Measurements from ENCODE around the gene GOLIM4. TPM values are rescaled to one million over a fixed set of nuclear protein-coding genes. Genes with fewer than 3 reads are reported as not detected.

GOLIM4 gene
- total RNA-seq, 2 experiments from 2014 or later, result 0.28 to 0.36 TPM

GRCh38 chr3:168117059-168117458 is 21.3 kb upstream of the GOLIM4 start:
- Mint-ChIP-seq H3K27me3 (no peaks in the 10 kb centered on the region), H3K4me3 (no peak overlapping the region), H3K27ac (no peak overlapping the region), H3K4me1 (ENCODE audit: low read depth) (no peaks in the 10 kb centered on the region), H3K36me3 (ENCODE audit: low read depth) (no peaks in the 10 kb centered on the region), H3K9me3 (no peaks in the 10 kb centered on the region)
- CTCF ChIA-PET, result no interaction called here
- Histone ChIP-seq H3K36me3 (ENCODE audit: insufficient read depth, low read length) (no peaks in the 10 kb centered on the region), H3K27ac (ENCODE audit: low read depth in 1 of 2, low read length in 2 of 2) (no peak overlapping the region), H3K4me3 (ENCODE audit: low read length) (no peak overlapping the region), H3K9me3 (ENCODE audit: control insufficient read depth in 1 of 2, insufficient read depth in 1 of 2, low read length in 2 of 2) (no peaks in the 10 kb centered on the region), H3K4me1 (ENCODE audit: insufficient read depth, low read length) (no peaks in the 10 kb centered on the region), H3K27me3 (ENCODE audit: control insufficient read depth in 1 of 2, insufficient read depth in 2 of 2, low read length in 2 of 2) (no peaks in the 10 kb centered on the region)
- ATAC-seq (ENCODE audit: poor library complexity) (no peak), DNase-seq (no peak)
- TF ChIP-seq CTCF (IDR thresholded peaks at IDR 0.05), result no peak
- intact Hi-C loops (cut with DNase I, micrococcal nuclease), result no loop called here
- POLR2A ChIA-PET, result no interaction called here

- Histone ChIP-seq H3K27ac (ENCODE audit: low read depth in 1 of 2, low read length in 2 of 2) (no peak overlapping the region), H3K9me3 (ENCODE audit: control insufficient read depth in 1 of 2, insufficient read depth in 1 of 2, low read length in 2 of 2) (no peaks in the 10 kb centered on the region), H3K4me1 (ENCODE audit: insufficient read depth, low read length) (no peaks in the 10 kb centered on the region), H3K4me3 (ENCODE audit: low read length) (no peak overlapping the region), H3K36me3 (ENCODE audit: insufficient read depth, low read length) (no peaks in the 10 kb centered on the region), H3K27me3 (ENCODE audit: control insufficient read depth in 1 of 2, insufficient read depth in 2 of 2, low read length in 2 of 2) (no peaks in the 10 kb centered on the region)
- CTCF ChIA-PET, result no interaction called here
- H3K9me3 Mint-ChIP-seq, result no peaks in the 10 kb centered on the region
- POLR2A ChIA-PET, result no interaction called here
- H3K36me3 Mint-ChIP-seq (ENCODE audit: low read depth), result no peaks in the 10 kb centered on the region
- H3K27ac Mint-ChIP-seq, result no peak overlapping the region
- no peaks in the 10 kb centered on the region for H3K4me1 Mint-ChIP-seq (ENCODE audit: low read depth)
- TF ChIP-seq CTCF (IDR thresholded peaks at IDR 0.05), result no peak
- intact Hi-C loops (cut with DNase I, micrococcal nuclease), result no loop called here
- DNase-seq (no peak), ATAC-seq (ENCODE audit: poor library complexity) (no peak)
- no peaks in the 10 kb centered on the region for H3K27me3 Mint-ChIP-seq
- H3K4me3 Mint-ChIP-seq, result no peak overlapping the region
These were observed 20.6 kb upstream of the GOLIM4 start for GRCh38 chr3:168116279-168116678.

- no peak for TF ChIP-seq CTCF (IDR thresholded peaks at IDR 0.05)
- Histone ChIP-seq H3K27me3 (ENCODE audit: control insufficient read depth in 1 of 2, insufficient read depth in 2 of 2, low read length in 2 of 2) (no peaks in the 10 kb centered on the region), H3K36me3 (ENCODE audit: insufficient read depth, low read length) (no peaks in the 10 kb centered on the region), H3K27ac (ENCODE audit: low read depth in 1 of 2, low read length in 2 of 2) (no peak overlapping the region), H3K9me3 (ENCODE audit: control insufficient read depth in 1 of 2, insufficient read depth in 1 of 2, low read length in 2 of 2) (no peaks in the 10 kb centered on the region), H3K4me1 (ENCODE audit: insufficient read depth, low read length) (no peaks in the 10 kb centered on the region), H3K4me3 (ENCODE audit: low read length) (no peak overlapping the region)
- H3K27me3 Mint-ChIP-seq, result no peaks in the 10 kb centered on the region
- H3K4me3 Mint-ChIP-seq, result no peak overlapping the region
- DNase-seq (no peak), ATAC-seq (ENCODE audit: poor library complexity) (no peak)
- intact Hi-C loops (cut with DNase I, micrococcal nuclease), result no loop called here
- ChIA-PET CTCF (no interaction called here), POLR2A (no interaction called here)
- no peaks in the 10 kb centered on the region for H3K4me1 Mint-ChIP-seq (ENCODE audit: low read depth)
- H3K36me3 Mint-ChIP-seq (ENCODE audit: low read depth), result no peaks in the 10 kb centered on the region
- H3K9me3 Mint-ChIP-seq, result no peaks in the 10 kb centered on the region
- H3K27ac Mint-ChIP-seq, result no peak overlapping the region
These were observed 18.1 kb upstream of the GOLIM4 start for GRCh38 chr3:168113848-168114247.

Data from CD4-positive, alpha-beta T cell (primary cell).